GM23338 (cell line): ENCODE results near the gene NCS1. TPM values are rescaled to one million over a fixed set of nuclear protein-coding genes. Genes with fewer than 3 reads are reported as not detected.

Source experiments
- ATAC-seq: fragments of 200-7000 bp; cut with Tn5 transposase; 3 replicates; pipeline ENCODE4 v1.9.1; 2020
- DNase-seq: peaks from one replicate; pipeline ENCODE4 v3.0.0-alpha.2; 2015; ENCODE audit warnings: low spot score
- H2AFZ ChIP-seq: fragments of 200-600 bp; sonication (generic); 2 replicates; pipeline ENCODE4 v1.8.0; 2016; ENCODE audit warnings: antibody characterized with exemption, mild to moderate bottlenecking, moderate library complexity
- H3F3A ChIP-seq: fragments of 200-600 bp; sonication (generic); replicated peaks from 2 replicates; pipeline ENCODE4 v1.8.0; 2017; ENCODE audit warnings: antibody characterized with exemption, mixed run types, low read depth
- H3K27ac ChIP-seq: fragments of 200-600 bp; sonication (generic); 2 replicates; pipeline ENCODE4 v1.6.1; 2016; ENCODE audit warnings: low read depth
- H3K27me3 ChIP-seq: fragments of 200-600 bp; sonication (generic); 2 replicates; pipeline ENCODE4 v1.8.0; 2016; ENCODE audit warnings: mild to moderate bottlenecking, mixed run types, moderate library complexity; ENCODE audit not compliant: insufficient read depth
- H3K36me3 ChIP-seq: fragments of 200-600 bp; sonication (generic); 2 replicates; pipeline ENCODE4 v1.8.0; 2016; ENCODE audit warnings: mild to moderate bottlenecking; ENCODE audit not compliant: insufficient read depth
- H3K4me1 ChIP-seq: fragments of 200-600 bp; sonication (generic); 2 replicates; pipeline ENCODE4 v1.8.0; 2016; ENCODE audit warnings: mild to moderate bottlenecking, moderate library complexity; ENCODE audit not compliant: insufficient read depth
- H3K4me2 ChIP-seq: fragments of 200-600 bp; sonication (generic); 2 replicates; pipeline ENCODE4 v1.7.1; 2017; ENCODE audit warnings: mixed run types
- H3K4me3 ChIP-seq: fragments of 200-600 bp; sonication (generic); 2 replicates; pipeline ENCODE4 v1.6.1; 2016; ENCODE audit warnings: mixed run types
- H3K79me2 ChIP-seq: fragments of 200-600 bp; sonication (generic); replicated peaks from 2 replicates; pipeline ENCODE4 v1.8.0; 2017; ENCODE audit warnings: mild to moderate bottlenecking; ENCODE audit not compliant: insufficient read depth
- H3K9me2 ChIP-seq: fragments of 200-600 bp; sonication (generic); 2 replicates; pipeline ENCODE4 v1.8.0; 2017; ENCODE audit not compliant: insufficient read depth
- H4K20me1 ChIP-seq: fragments of 200-600 bp; sonication (generic); replicated peaks from 2 replicates; pipeline ENCODE4 v1.8.0; 2017; ENCODE audit warnings: mild to moderate bottlenecking; ENCODE audit not compliant: insufficient read depth
- H3K27ac Mint-ChIP-seq: 2 replicates; pipeline ENCODE4 v1.8.0; 2020; ENCODE audit warnings: inconsistent platforms, mild to moderate bottlenecking, moderate library complexity, mixed read lengths
- H3K27me3 Mint-ChIP-seq: 3 replicates; pipeline ENCODE4 v1.8.0; 2022; ENCODE audit warnings: low read depth, mild to moderate bottlenecking, moderate library complexity, mixed read lengths, inconsistent platforms; ENCODE audit not compliant: insufficient read depth, poor library complexity
- H3K36me3 Mint-ChIP-seq: 3 replicates; pipeline ENCODE4 v1.8.0; 2021; ENCODE audit warnings: low read depth, mild to moderate bottlenecking, inconsistent platforms, moderate library complexity, mixed read lengths
- H3K4me1 Mint-ChIP-seq: 3 replicates; pipeline ENCODE4 v1.8.0; 2020; ENCODE audit warnings: mild to moderate bottlenecking, inconsistent platforms, mixed read lengths
- H3K4me3 Mint-ChIP-seq: 3 replicates; pipeline ENCODE4 v1.8.0; 2021; ENCODE audit warnings: moderate library complexity, mild to moderate bottlenecking, inconsistent platforms, mixed read lengths
- H3K9me3 Mint-ChIP-seq: 3 replicates; pipeline ENCODE4 v1.8.0; 2020; ENCODE audit warnings: moderate library complexity, mild to moderate bottlenecking, inconsistent platforms, mixed read lengths
- CREB1 ChIP-seq: fragments of 250-450 bp; sonication (Bioruptor Pico); IDR thresholded peaks from 2 replicates; pipeline ENCODE4 v1.5.0; 2020; ENCODE audit warnings: low read depth, mild to moderate bottlenecking, moderate library complexity
- CTCF ChIP-seq, 2 experiments: fragments of 200-600 bp in 1 of 2; sonication (generic) in 1 of 2; conservative IDR thresholded peaks; 2 replicates each; pipeline versions ENCODE4 v1.5.1 to v1.6.1; 2016 to 2017; ENCODE audit warnings: antibody characterized with exemption in 2 of 2, low read depth in 2 of 2, mild to moderate bottlenecking in 2 of 2, moderate library complexity in 1 of 2
- ETS1 ChIP-seq: IDR thresholded peaks from 2 replicates; pipeline ENCODE4 v1.6.1; 2016; ENCODE audit warnings: antibody characterized with exemption
- EZH2 ChIP-seq: fragments of 200-600 bp; sonication (generic); IDR thresholded peaks from one replicate; pipeline ENCODE4 v1.8.0; 2017; ENCODE audit warnings: antibody characterized with exemption, mild to moderate bottlenecking, low read depth; ENCODE audit not compliant: unreplicated experiment
- EZH2phosphoT487 ChIP-seq: fragments of 200-600 bp; sonication (generic); IDR thresholded peaks from one replicate; pipeline ENCODE4 v1.8.1; 2018; ENCODE audit warnings: antibody characterized with exemption; ENCODE audit not compliant: unreplicated experiment
- JUNB ChIP-seq: IDR thresholded peaks from one replicate; pipeline ENCODE4 v1.6.1; 2016; ENCODE audit warnings: antibody characterized with exemption; ENCODE audit not compliant: unreplicated experiment
- NANOG ChIP-seq: IDR thresholded peaks from 2 replicates; pipeline ENCODE4 v1.6.1; 2016; ENCODE audit warnings: antibody characterized with exemption, borderline replicate concordance
- POLR2AphosphoS5 ChIP-seq: IDR thresholded peaks from 2 replicates; pipeline ENCODE4 v1.6.1; 2016; ENCODE audit warnings: antibody characterized with exemption, low read depth
- REST ChIP-seq: IDR thresholded peaks from one replicate; pipeline ENCODE4 v1.6.1; 2018; ENCODE audit warnings: antibody characterized with exemption; ENCODE audit not compliant: unreplicated experiment
- STAT1 ChIP-seq: IDR thresholded peaks from one replicate; pipeline ENCODE4 v1.6.1; 2016; ENCODE audit warnings: antibody characterized with exemption; ENCODE audit not compliant: unreplicated experiment
- ZNF114 ChIP-seq: fragments of 250-450 bp; sonication (Bioruptor Pico); IDR thresholded peaks from 2 replicates; pipeline ENCODE4 v1.5.0; 2020; ENCODE audit warnings: mild to moderate bottlenecking, moderate library complexity
- ZNF331 ChIP-seq: fragments of 250-450 bp; sonication (Bioruptor Pico); IDR thresholded peaks from 2 replicates; pipeline ENCODE4 v1.5.0; 2020; ENCODE audit warnings: low read depth, mild to moderate bottlenecking, moderate library complexity
- ZNF462 ChIP-seq: fragments of 250-450 bp; sonication (Bioruptor Pico); IDR thresholded peaks from 2 replicates; pipeline ENCODE4 v1.5.0; 2020; ENCODE audit warnings: mild to moderate bottlenecking, moderate library complexity
- polyA plus RNA-seq: library from polyadenylated mRNA; unstranded; fragments of >200 nt; fragmentation: Nextera tagmentation; extraction: Ambion mirVana; gene quantifications from 2 replicates; pipeline ENCODE4 v1.2.1, GENCODE V29; 2016
- total RNA-seq: library from RNA; depleted of rRNA; stranded (reverse); fragments of >200 nt; shearing (Covaris generic); gene quantifications from 2 replicates; pipeline ENCODE4 v1.2.3, GENCODE V29; 2014

Gene NCS1
- total and polyA plus RNA-seq, 2 experiments from 2014 or later: 8.2 to 34.3 TPM

GRCh38 chr9:130176760-130177159 is 4.6 kb downstream of the NCS1 start:
- Histone ChIP-seq H2AFZ (no peak overlapping the region), H3F3A (no peaks in the 10 kb centered on the region), H3K4me3 (no peak overlapping the region), H3K4me2 (no peak overlapping the region), H3K27me3 (no peaks in the 10 kb centered on the region), H3K9me2 (no peaks in the 10 kb centered on the region), H3K4me1 (no peaks in the 10 kb centered on the region), H3K79me2 (peaks cover 66% of the 10 kb centered on the region), H3K36me3 (no peaks in the 10 kb centered on the region), H4K20me1 (0 out of 2 replicates have a peak, but pooled peaks cover 3% of the 10 kb centered on the region), H3K27ac (no peak overlapping the region)
- no peaks in the 10 kb centered on the region for H3K36me3 Mint-ChIP-seq
- ATAC-seq (no peak), DNase-seq (no peak)
- no peak overlapping the region for H3K27ac Mint-ChIP-seq
- peaks cover 19% of the 10 kb centered on the region; the same call in 2 of the 3 replicates for H3K4me1 Mint-ChIP-seq
- H3K9me3 Mint-ChIP-seq: no peaks in the 10 kb centered on the region; the same call in 2 of the 3 replicates
- TF ChIP-seq JUNB: no peak
- no peak for TF ChIP-seq CREB1 (CRISPR knock-in tag)
- TF ChIP-seq REST: no peak
- no peak for TF ChIP-seq STAT1
- TF ChIP-seq EZH2: no peak
- TF ChIP-seq ZNF114 (CRISPR knock-in tag): no peak
- no peak for TF ChIP-seq ZNF331 (CRISPR knock-in tag)
- no peak for TF ChIP-seq ETS1
- TF ChIP-seq CTCF (conservative IDR thresholded peaks at IDR 0.05; ENCODE audit: low read depth in 2 of 2): no peak
- no peak for TF ChIP-seq POLR2AphosphoS5
- no peak for TF ChIP-seq EZH2phosphoT487
- TF ChIP-seq NANOG: no peak
- no peak for TF ChIP-seq ZNF462 (CRISPR knock-in tag)
- H3K4me3 Mint-ChIP-seq: no peak overlapping the region
- H3K27me3 Mint-ChIP-seq: peaks cover 17% of the 10 kb centered on the region
